LNCAP (cell line): Measurements from ENCODE around the gene RLBP1.

ENCODE experiments used
- CTCF ChIP-seq: fragments of 450-650 bp; IDR thresholded peaks from 2 replicates; pipeline ENCODE4 v1.5.1; 2017; ENCODE audit warnings: mild to moderate bottlenecking

The RLBP1 gene

GRCh38 chr15:89195836-89196235 lies 25.5 kb downstream of the RLBP1 start:
- TF ChIP-seq CTCF: no peak

DNA sequence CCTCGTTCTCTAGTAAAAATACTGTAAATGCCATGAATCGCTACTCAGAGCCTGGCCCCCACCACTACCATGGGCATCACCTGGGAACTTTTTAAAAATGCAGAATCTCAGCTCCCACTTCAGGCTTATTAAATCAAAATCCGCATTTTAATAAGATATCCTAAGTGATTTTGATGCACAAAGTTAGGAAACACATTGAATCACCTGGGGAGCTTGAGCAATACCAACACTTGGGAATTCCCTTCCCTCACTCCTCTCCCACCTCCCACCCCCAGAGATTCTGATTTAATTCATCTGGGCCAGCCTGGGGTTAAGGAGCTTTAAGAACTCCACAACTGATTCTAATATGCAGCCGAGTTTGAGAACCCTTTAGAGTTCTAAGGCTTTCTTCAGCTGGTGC lies 26.8 kb downstream of the RLBP1 start:
- no peak for TF ChIP-seq CTCF

- TF ChIP-seq CTCF: no peak
These were observed 28.6 kb downstream of the RLBP1 start for GRCh38 chr15:89192766-89193165.

GRCh38 chr15:89192136-89192535 lies 29.2 kb downstream of the RLBP1 start:
- TF ChIP-seq CTCF: no peak

DNA sequence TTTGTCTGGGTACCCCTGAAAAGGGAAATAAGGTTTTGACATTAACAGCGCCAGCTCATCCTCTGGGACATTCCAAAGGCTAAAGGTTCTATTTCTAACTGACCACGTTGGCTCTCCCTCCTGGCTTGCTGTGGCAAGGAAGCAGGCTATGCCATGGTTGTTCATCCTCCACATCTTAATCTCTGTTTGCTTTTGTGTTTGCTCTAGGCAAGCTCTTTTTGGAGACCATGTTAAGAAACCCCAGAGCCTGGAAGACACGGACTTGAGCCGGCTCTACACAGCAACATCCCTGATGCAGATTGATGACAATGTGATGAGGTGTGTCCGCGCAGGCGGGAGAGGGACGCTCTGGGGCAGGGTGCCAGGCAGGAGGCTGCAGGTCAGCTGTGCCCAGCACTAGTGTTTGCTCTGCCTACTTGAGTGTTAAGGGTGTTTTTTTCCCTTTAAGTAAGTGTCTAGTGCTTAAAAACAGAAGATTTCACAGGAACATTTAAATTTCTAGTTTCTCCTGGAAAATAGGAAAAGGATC lies 33.3 kb downstream of the RLBP1 start:
- no peak for TF ChIP-seq CTCF

- TF ChIP-seq CTCF: no peak
These were observed 33.9 kb downstream of the RLBP1 start for GRCh38 chr15:89187301-89187985.

DNA sequence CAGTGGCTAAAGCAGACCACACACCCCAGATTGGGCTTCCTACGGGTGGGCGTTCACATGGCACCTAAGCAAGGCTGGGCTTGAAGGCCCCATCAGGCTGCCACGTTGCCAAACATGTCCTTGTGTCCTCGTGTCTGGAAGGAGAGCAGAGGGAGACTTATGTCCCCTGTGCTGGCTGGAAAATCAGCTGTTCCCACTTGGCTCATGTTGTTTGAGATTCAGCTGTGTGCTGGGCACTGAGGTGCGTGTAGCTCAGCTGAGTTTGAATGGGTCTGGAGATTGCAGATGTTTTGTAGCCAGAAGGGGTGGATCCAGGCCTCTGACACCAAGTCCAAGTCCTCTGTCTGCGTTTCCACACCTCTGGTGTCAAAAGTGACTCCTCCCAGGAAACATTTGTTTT lies 34.6 kb downstream of the RLBP1 start:
- TF ChIP-seq CTCF: no peak
